DOHH2 (cell line): ENCODE data around the gene DHRS3.

Experiments
- H3F3A ChIP-seq: fragments of 200-600 bp; sonication (generic), shearing (Covaris generic); 2 replicates; pipeline ENCODE4 v1.6.0; 2016; ENCODE audit warnings: antibody characterized with exemption, mild to moderate bottlenecking; ENCODE audit not compliant: control insufficient read depth, insufficient read depth
- H3K27ac ChIP-seq: fragments of 200-600 bp; sonication (generic); 2 replicates; pipeline ENCODE4 v1.5.1; 2014; ENCODE audit warnings: low read depth, mild to moderate bottlenecking, low read length, moderate library complexity
- H3K27me3 ChIP-seq: fragments of 200-600 bp; sonication (generic); 2 replicates; pipeline ENCODE4 v1.6.1; 2014; ENCODE audit warnings: mild to moderate bottlenecking, low read length, mixed read lengths; ENCODE audit not compliant: control insufficient read depth
- H3K36me3 ChIP-seq: fragments of 200-600 bp; sonication (generic); 2 replicates; pipeline ENCODE4 v1.6.1; 2014; ENCODE audit warnings: mild to moderate bottlenecking, low read length, moderate library complexity, mixed read lengths; ENCODE audit not compliant: control insufficient read depth
- H3K4me1 ChIP-seq: fragments of 200-600 bp; sonication (generic); 2 replicates; pipeline ENCODE4 v1.6.1; 2014; ENCODE audit warnings: mild to moderate bottlenecking, low read length, mixed read lengths; ENCODE audit not compliant: control insufficient read depth
- H3K4me2 ChIP-seq: fragments of 200-600 bp; sonication (generic); 2 replicates; pipeline ENCODE4 v1.6.0; 2014; ENCODE audit warnings: mild to moderate bottlenecking, low read length, moderate library complexity
- H3K4me3 ChIP-seq: fragments of 200-600 bp; sonication (generic); 2 replicates; pipeline ENCODE4 v1.5.1; 2014; ENCODE audit warnings: mild to moderate bottlenecking, low read length, mixed read lengths
- H3K79me2 ChIP-seq: fragments of 200-600 bp; sonication (generic); 2 replicates; pipeline ENCODE4 v1.6.1; 2014; ENCODE audit warnings: mild to moderate bottlenecking, low read length, mixed read lengths; ENCODE audit not compliant: control insufficient read depth
- H3K9me2 ChIP-seq: fragments of 200-600 bp; sonication (generic); replicated peaks from 2 replicates; pipeline ENCODE4 v1.6.1; 2014; ENCODE audit warnings: mild to moderate bottlenecking, low read length, mixed read lengths; ENCODE audit not compliant: control insufficient read depth
- H3K9me3 ChIP-seq: fragments of 200-600 bp; sonication (generic); 2 replicates; pipeline ENCODE4 v1.6.1; 2014; ENCODE audit warnings: antibody characterized with exemption, low read length, mixed read lengths; ENCODE audit not compliant: control insufficient read depth, insufficient read depth
- H4K20me1 ChIP-seq: fragments of 200-600 bp; sonication (generic); 2 replicates; pipeline ENCODE4 v1.6.0; 2014; ENCODE audit warnings: low read depth, mild to moderate bottlenecking, antibody characterized with exemption, low read length, moderate library complexity; ENCODE audit not compliant: control insufficient read depth, insufficient read depth
- CTCF ChIP-seq: fragments of 200-600 bp; sonication (generic); IDR thresholded peaks from one replicate; pipeline ENCODE4 v1.5.1; 2014; ENCODE audit warnings: antibody characterized with exemption, mild to moderate bottlenecking, low read depth, low read length; ENCODE audit not compliant: poor library complexity, severe bottlenecking
- EZH2phosphoT487 ChIP-seq: fragments of 200-600 bp; sonication (generic); IDR thresholded peaks from 2 replicates; pipeline ENCODE4 v1.6.1; 2017; ENCODE audit warnings: borderline replicate concordance, mild to moderate bottlenecking, antibody characterized with exemption, low read length, moderate library complexity, mixed read lengths

DHRS3 gene

DNA sequence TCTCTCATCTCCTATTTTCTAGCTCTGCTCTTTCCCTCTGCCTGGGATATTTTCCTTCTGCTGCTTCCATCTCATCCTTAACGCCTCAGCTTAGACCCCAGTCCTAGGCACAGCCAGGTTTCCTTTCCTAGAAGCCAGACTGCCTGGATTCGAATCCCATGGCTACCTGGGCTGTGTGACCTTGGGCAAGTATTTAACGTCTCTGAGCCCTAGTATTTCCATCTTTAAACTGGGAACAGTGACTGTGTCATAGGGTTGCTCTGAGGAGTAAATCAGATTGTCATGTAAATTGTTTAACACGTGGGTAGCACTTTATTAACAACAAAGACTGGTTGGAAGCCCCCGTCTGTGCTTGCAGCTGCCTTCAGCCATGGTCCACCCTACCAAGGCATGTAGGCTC is 18.4 kb downstream of the DHRS3 start:
- H4K20me1 ChIP-seq = no peaks in the 10 kb centered on the region
- H3K4me1 ChIP-seq = no peaks in the 10 kb centered on the region
- no peaks in the 10 kb centered on the region for H3K9me2 ChIP-seq
- H3K27me3 ChIP-seq = peaks cover 4% of the 10 kb centered on the region
- H3K9me3 ChIP-seq = no peaks in the 10 kb centered on the region
- H3K79me2 ChIP-seq = no peaks in the 10 kb centered on the region
- no peak for TF ChIP-seq EZH2phosphoT487
- TF ChIP-seq CTCF = no peak
- H3F3A ChIP-seq = no peaks in the 10 kb centered on the region
- H3K36me3 ChIP-seq = no peaks in the 10 kb centered on the region
- H3K27ac ChIP-seq = no peak overlapping the region
- H3K4me2 ChIP-seq = no peak overlapping the region
- H3K4me3 ChIP-seq = no peak overlapping the region

- Histone ChIP-seq H3K36me3 (no peaks in the 10 kb centered on the region), H3K4me3 (no peak overlapping the region), H3F3A (no peaks in the 10 kb centered on the region), H3K27me3 (peaks cover 10% of the 10 kb centered on the region), H3K27ac (no peak overlapping the region), H3K9me3 (no peaks in the 10 kb centered on the region), H3K9me2 (no peaks in the 10 kb centered on the region), H3K79me2 (no peaks in the 10 kb centered on the region), H3K4me2 (no peak overlapping the region), H3K4me1 (no peaks in the 10 kb centered on the region), H4K20me1 (no peaks in the 10 kb centered on the region)
- TF ChIP-seq EZH2phosphoT487 (no peak), CTCF (no peak)
Observed at GRCh38 chr1:12598974-12599373, 19.0 kb downstream of the DHRS3 start.

- Histone ChIP-seq H3K27ac (no peak overlapping the region), H3F3A (no peaks in the 10 kb centered on the region), H3K4me2 (no peak overlapping the region), H3K36me3 (no peaks in the 10 kb centered on the region), H4K20me1 (no peaks in the 10 kb centered on the region), H3K27me3 (peaks cover 10% of the 10 kb centered on the region), H3K79me2 (no peaks in the 10 kb centered on the region), H3K4me3 (no peak overlapping the region), H3K9me3 (no peaks in the 10 kb centered on the region), H3K9me2 (no peaks in the 10 kb centered on the region), H3K4me1 (no peaks in the 10 kb centered on the region)
- TF ChIP-seq CTCF (no peak), EZH2phosphoT487 (no peak)
Observed at GRCh38 chr1:12597792-12598191, 20.2 kb downstream of the DHRS3 start.
